Lung (tissue), 12 donors: ENCODE data around the gene SDK2. TPM values are rescaled to one million over a fixed set of nuclear protein-coding genes. Genes with fewer than 3 reads are reported as not detected.

Experiments used
- ATAC-seq: fragments of 200-7000 bp; cut with Tn5 transposase; one replicate; pipeline ENCODE4 v1.9.1; 2020; ENCODE audit warnings: moderate number of reproducible peaks; ENCODE audit not compliant: insufficient read depth, low FRiP score
- DNase-seq, 3 donors: peaks; one replicate each; pipeline ENCODE4 v3.0.0-alpha.2; 2013 to 2017
- H3K27ac ChIP-seq, 2 donors: one replicate each; pipeline ENCODE4 v1.5.1; 2013; ENCODE audit warnings: mild to moderate bottlenecking in 2 of 2, moderate library complexity in 2 of 2, control low read depth in 1 of 2, inconsistent platforms in 1 of 2, low read depth in 1 of 2, low read length in 1 of 2
- H3K27me3 ChIP-seq, 3 donors: one replicate each; pipeline ENCODE4 v1.5.1; 2013; ENCODE audit warnings: low read length in 2 of 3; ENCODE audit not compliant: control insufficient read depth in 3 of 3, insufficient read depth in 3 of 3
- H3K36me3 ChIP-seq, 4 donors: one replicate each; pipeline ENCODE4 v1.5.1; 2013; ENCODE audit warnings: low read length in 4 of 4, mild to moderate bottlenecking in 1 of 4, moderate library complexity in 1 of 4; ENCODE audit not compliant: control insufficient read depth in 4 of 4, insufficient read depth in 4 of 4
- H3K4me1 ChIP-seq, 5 donors: one replicate each; pipeline ENCODE4 v1.5.1; 2013; ENCODE audit warnings: low read length in 5 of 5, mild to moderate bottlenecking in 2 of 5, moderate library complexity in 1 of 5; ENCODE audit not compliant: control insufficient read depth in 5 of 5, insufficient read depth in 5 of 5
- H3K4me3 ChIP-seq: one replicate; pipeline ENCODE4 v1.5.1; 2013; ENCODE audit warnings: mild to moderate bottlenecking, control low read depth, moderate library complexity
- H3K9ac ChIP-seq, 2 donors: one replicate each; pipeline ENCODE4 v1.5.1; 2013; ENCODE audit warnings: low read length in 2 of 2, control low read depth in 1 of 2; ENCODE audit not compliant: insufficient read depth in 1 of 2
- H3K9me3 ChIP-seq, 4 donors: one replicate each; pipeline ENCODE4 v1.5.1; 2013; ENCODE audit warnings: low read length in 3 of 4, mild to moderate bottlenecking in 1 of 4, moderate library complexity in 1 of 4; ENCODE audit not compliant: control insufficient read depth in 4 of 4, insufficient read depth in 3 of 4
- WGBS, 2 donors: extraction: QIAGEN DNeasy Blood & Tissue Kit; methylation state at CpG; one replicate each; pipeline ENCODE4 v1.1.7; 2013; 5-methylcytosine and 5-hydroxymethylcytosine counted together
- polyA plus RNA-seq, 2 donors: library from polyadenylated mRNA; stranded (reverse); fragments of 200-250 nt; gene quantifications; one replicate each; pipeline ENCODE4 v1.2.1, GENCODE V29; 2013
- total RNA-seq, 2 donors: library from RNA; depleted of rRNA in 1 of 2; stranded (reverse); fragments of >200 nt in 1 of 2; gene quantifications; one replicate each; pipeline ENCODE4 v1.2.1, GENCODE V29; 2014 to 2021
- TF ChIP-seq, protein P1 (sequence below): IDR thresholded peaks from 2 replicates; pipeline ENCODE4 v1.5.1; 2012; ENCODE audit warnings: mild to moderate bottlenecking; ENCODE audit errors: control extremely low read depth, extremely low read depth
- donor health status: control.
- donor health status: control.
- donor health status: Bipolar disorder and iron deficiency.
- donor health status: healthy.
- donor health status: DM: yes; HTN: yes; CAD: no.

Gene SDK2
- total and polyA plus RNA-seq, 4 donors, result 0.91 to 41.7 (median 4.3) TPM

- Histone ChIP-seq H3K9ac (no peak overlapping the region), H3K9me3 (no peaks in the 10 kb centered on the region), H3K36me3 (no peaks in the 10 kb centered on the region), H3K27ac (no peak overlapping the region), H3K4me3 (no peak overlapping the region), H3K27me3 (no peaks in the 10 kb centered on the region), H3K4me1 (peaks cover 0 to 26% (median 7%) of the 10 kb centered on the region in 5 donors)
- TF ChIP-seq, protein P1, sequence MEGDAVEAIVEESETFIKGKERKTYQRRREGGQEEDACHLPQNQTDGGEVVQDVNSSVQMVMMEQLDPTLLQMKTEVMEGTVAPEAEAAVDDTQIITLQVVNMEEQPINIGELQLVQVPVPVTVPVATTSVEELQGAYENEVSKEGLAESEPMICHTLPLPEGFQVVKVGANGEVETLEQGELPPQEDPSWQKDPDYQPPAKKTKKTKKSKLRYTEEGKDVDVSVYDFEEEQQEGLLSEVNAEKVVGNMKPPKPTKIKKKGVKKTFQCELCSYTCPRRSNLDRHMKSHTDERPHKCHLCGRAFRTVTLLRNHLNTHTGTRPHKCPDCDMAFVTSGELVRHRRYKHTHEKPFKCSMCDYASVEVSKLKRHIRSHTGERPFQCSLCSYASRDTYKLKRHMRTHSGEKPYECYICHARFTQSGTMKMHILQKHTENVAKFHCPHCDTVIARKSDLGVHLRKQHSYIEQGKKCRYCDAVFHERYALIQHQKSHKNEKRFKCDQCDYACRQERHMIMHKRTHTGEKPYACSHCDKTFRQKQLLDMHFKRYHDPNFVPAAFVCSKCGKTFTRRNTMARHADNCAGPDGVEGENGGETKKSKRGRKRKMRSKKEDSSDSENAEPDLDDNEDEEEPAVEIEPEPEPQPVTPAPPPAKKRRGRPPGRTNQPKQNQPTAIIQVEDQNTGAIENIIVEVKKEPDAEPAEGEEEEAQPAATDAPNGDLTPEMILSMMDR, result no peak
- 68 to 84% methylated on average over 6 of the region's 6 CpGs for WGBS, 2 donors
- no peak for ATAC-seq
- DNase-seq, result no peak
Measured at GRCh38 chr17:73547790-73548189, 96.5 kb downstream of the SDK2 start.

DNA sequence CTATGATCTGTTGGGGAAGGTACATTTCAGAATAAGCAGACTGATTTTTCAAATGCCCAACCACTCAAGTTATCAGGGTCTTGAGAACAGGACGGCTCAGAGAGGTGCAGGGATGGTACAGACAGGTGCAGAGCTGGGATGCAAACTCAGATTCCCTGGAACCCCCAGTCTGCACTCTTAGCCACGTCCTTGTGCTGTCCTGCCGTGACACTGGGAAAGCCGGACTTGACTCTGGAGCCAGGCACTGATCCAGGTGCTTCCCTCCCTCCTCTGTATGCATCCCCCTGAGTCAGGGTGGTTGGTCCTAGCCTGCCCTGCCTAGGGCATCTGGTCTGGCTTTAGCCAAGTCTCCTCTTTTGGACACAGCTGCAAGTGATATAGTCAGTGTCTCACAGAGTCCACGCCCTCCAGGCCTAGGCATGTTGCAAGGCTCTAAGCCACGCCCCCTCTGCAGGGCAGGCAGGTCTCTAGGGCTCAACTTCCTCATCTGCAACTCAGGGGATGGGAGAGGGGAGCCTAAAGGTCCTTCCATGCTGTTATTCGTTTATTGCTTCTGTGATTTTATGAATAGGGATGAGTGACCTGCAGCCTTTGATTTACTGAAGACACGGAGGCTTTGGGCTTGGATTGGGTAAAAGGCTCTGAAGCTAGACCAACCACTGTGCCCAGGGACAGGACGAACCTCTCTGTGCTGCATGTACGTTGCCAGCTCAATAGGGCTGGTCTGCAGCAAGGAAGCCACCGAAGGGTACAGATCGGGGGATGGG lies 97.3 kb downstream of the SDK2 start:
- Histone ChIP-seq H3K4me3 (no peak overlapping the region), H3K27me3 (no peaks in the 10 kb centered on the region), H3K9me3 (no peaks in the 10 kb centered on the region), H3K9ac (no peak overlapping the region), H3K4me1 (peaks cover 0 to 19% (median 7%) of the 10 kb centered on the region in 5 donors), H3K36me3 (no peaks in the 10 kb centered on the region), H3K27ac (no peak overlapping the region)
- WGBS, 2 donors, result 67 to 75% methylated on average over 12 of the region's 12 CpGs
- TF ChIP-seq, protein P1, result no peak
- DNase-seq (no peak), ATAC-seq (peak; percentile 71)

GRCh38 chr17:73546114-73546513 lies 98.1 kb downstream of the SDK2 start:
- Histone ChIP-seq H3K4me3 (no peak overlapping the region), H3K36me3 (no peaks in the 10 kb centered on the region), H3K27ac (no peak overlapping the region), H3K4me1 (peaks cover 0 to 19% (median 7%) of the 10 kb centered on the region in 5 donors), H3K9ac (no peak overlapping the region), H3K27me3 (no peaks in the 10 kb centered on the region), H3K9me3 (no peaks in the 10 kb centered on the region)
- TF ChIP-seq, protein P1, result no peak
- ATAC-seq, result no peak
- 86 to 92% methylated on average over 10 to 11 of the region's 11 CpGs for WGBS, 2 donors
- no peak for DNase-seq
